Panc1 (cell line): Measurements from ENCODE around the gene MDN1. TPM values are rescaled to one million over a fixed set of nuclear protein-coding genes. Genes with fewer than 3 reads are reported as not detected.

Source experiments
- ATAC-seq: fragments of 200-7000 bp; cut with Tn5 transposase; 2 replicates; pipeline ENCODE4 v1.9.1; 2020; ENCODE audit warnings: mild to moderate bottlenecking, moderate library complexity
- BruUV-seq: library from RNA; stranded (reverse); fragments of 400-500 nt; replicated peaks from 2 replicates; lab custom pipeline; 2021; lab: Mats Ljungman, UMichigan
- CTCF ChIA-PET: fragments of 300-600 bp; sonication (Branson Sonifier 250); formaldehyde crosslinking; loops from one replicate; lab custom pipeline; 2022; ENCODE audit warnings: antibody characterized with exemption; lab: Charles Lee
- POLR2A ChIA-PET: fragments of 300-600 bp; sonication (Branson Sonifier 250); formaldehyde crosslinking; loops from one replicate; lab custom pipeline; 2022; ENCODE audit warnings: antibody characterized with exemption; lab: Charles Lee
- DNase-seq: peaks from one replicate; pipeline ENCODE4 v3.0.0-alpha.2; 2010; ENCODE audit warnings: low read depth, low spot score
- H3K27ac ChIP-seq: 2 replicates; pipeline ENCODE4 v1.5.1; 2011; ENCODE audit warnings: mild to moderate bottlenecking, low read length, inconsistent platforms
- H3K27me3 ChIP-seq: fragments of 200-500 bp; sonication (Bioruptor generic); 2 replicates; pipeline ENCODE4 v1.6.0; 2014; ENCODE audit warnings: low read length, inconsistent platforms; ENCODE audit not compliant: control insufficient read depth, insufficient read depth
- H3K36me3 ChIP-seq: fragments of 200-500 bp; sonication (Bioruptor generic); 2 replicates; pipeline ENCODE4 v1.5.1; 2014; ENCODE audit warnings: inconsistent platforms, mild to moderate bottlenecking, low read length, moderate library complexity; ENCODE audit not compliant: control insufficient read depth, insufficient read depth
- H3K4me1 ChIP-seq: 2 replicates; pipeline ENCODE4 v1.5.1; 2011; ENCODE audit warnings: inconsistent platforms, mild to moderate bottlenecking, low read length, moderate library complexity; ENCODE audit not compliant: control insufficient read depth, insufficient read depth
- H3K4me3 ChIP-seq, 2 experiments: 2 replicates each; pipeline ENCODE4 v1.5.1; 2011 to 2012; ENCODE audit warnings: low read depth in 2 of 2, low read length in 2 of 2, mild to moderate bottlenecking in 2 of 2, inconsistent platforms in 1 of 2, moderate library complexity in 1 of 2
- H3K9me3 ChIP-seq: fragments of 200-500 bp; sonication (Bioruptor generic); 2 replicates; pipeline ENCODE4 v1.5.1; 2014; ENCODE audit warnings: low read depth, mild to moderate bottlenecking, inconsistent platforms, low read length, moderate library complexity; ENCODE audit not compliant: control insufficient read depth, insufficient read depth
- CTCF ChIP-seq: fragments of 450-650 bp; IDR thresholded peaks from 2 replicates; pipeline ENCODE4 v1.5.1; 2017; ENCODE audit warnings: mild to moderate bottlenecking
- POLR2AphosphoS5 ChIP-seq: IDR thresholded peaks from 2 replicates; pipeline ENCODE4 v1.6.1; 2012; ENCODE audit warnings: mild to moderate bottlenecking, low read depth, low read length, moderate library complexity
- REST ChIP-seq, 2 experiments: IDR thresholded peaks; 2 replicates each; pipeline ENCODE4 v1.6.1; 2011 to 2012; ENCODE audit warnings: low read depth in 2 of 2, control low read depth in 1 of 2, low read length in 1 of 2, mild to moderate bottlenecking in 1 of 2, moderate library complexity in 1 of 2; ENCODE audit not compliant: insufficient read depth in 1 of 2
- SIN3A ChIP-seq: IDR thresholded peaks from 2 replicates; pipeline ENCODE4 v1.6.1; 2012; ENCODE audit warnings: low read depth, mild to moderate bottlenecking, low read length, moderate library complexity, borderline replicate concordance; ENCODE audit not compliant: insufficient read depth
- TCF7L2 ChIP-seq: IDR thresholded peaks from 2 replicates; pipeline ENCODE4 v1.6.1; 2011; ENCODE audit warnings: mild to moderate bottlenecking, low read depth, low read length, inconsistent platforms
- in situ Hi-C: cut with HindIII; loops from 2 replicates; pipeline ENCODE4 v1.10.0; 2016; ENCODE audit warnings: low sequenced_read_pairs, low pct_unique_long_range_greater_than_20kb
- intact Hi-C: fragments of 100-400 bp; cut with micrococcal nuclease; formaldehyde crosslinking; loops from one replicate; pipeline ENCODE4 v1.10.0; 2022; ENCODE audit not compliant: unreplicated experiment
- total RNA-seq: library from RNA; stranded (reverse); gene quantifications from one replicate; pipeline ENCODE4 v1.2.1, GENCODE V29; 2021; ENCODE audit not compliant: unreplicated experiment

The MDN1 gene
- total RNA-seq, 1 experiment from 2014 or later, result 47.8 TPM

GRCh38 chr6:89678531-89678930, 141.1 kb downstream of the MDN1 start:
- BruUV-seq, result no TSS peak
- H3K4me3 ChIP-seq, result no peak overlapping the region
- no peaks in the 10 kb centered on the region for H3K4me1 ChIP-seq
- no peaks in the 10 kb centered on the region for H3K9me3 ChIP-seq
- CTCF ChIA-PET, result no interaction called here
- DNase-seq (no peak), ATAC-seq (no peak)
- POLR2A ChIA-PET, result no interaction called here
- H3K36me3 ChIP-seq, result peaks cover 24% of the 10 kb centered on the region
- intact Hi-C loops (no loop called here), in situ Hi-C loops (no loop called here)
- H3K27me3 ChIP-seq, result no peaks in the 10 kb centered on the region
- TF ChIP-seq CTCF (no peak), REST (IDR thresholded peaks at IDR 0.05; ENCODE audit: insufficient read depth in 1 of 2, low read depth in 2 of 2, low read length in 1 of 2) (no peak), TCF7L2 (no peak), SIN3A (no peak), POLR2AphosphoS5 (no peak)
- no peak overlapping the region for H3K27ac ChIP-seq

- no peak for DNase-seq
- ChIA-PET POLR2A (no interaction called here), CTCF (no interaction called here)
- intact Hi-C loops, result no loop called here
- no peak for ATAC-seq
- H3K27me3 ChIP-seq, result no peaks in the 10 kb centered on the region
- peaks cover 31% of the 10 kb centered on the region for H3K36me3 ChIP-seq
- in situ Hi-C loops, result no loop called here
- no peak overlapping the region for H3K27ac ChIP-seq
- no peaks in the 10 kb centered on the region for H3K4me1 ChIP-seq
- no TSS peak for BruUV-seq
- TF ChIP-seq REST (IDR thresholded peaks at IDR 0.05; ENCODE audit: insufficient read depth in 1 of 2, low read depth in 2 of 2, low read length in 1 of 2) (no peak), CTCF (no peak), SIN3A (no peak), POLR2AphosphoS5 (no peak), TCF7L2 (no peak)
- no peak overlapping the region for H3K4me3 ChIP-seq
- no peaks in the 10 kb centered on the region for H3K9me3 ChIP-seq
Observed at GRCh38 chr6:89675949-89676748, 143.4 kb downstream of the MDN1 start.
